Stimulated activated naive CD8-positive, alpha-beta T cell treated with anti-CD3 and anti-CD28 coated beads, Interleukin-15, amount 100 ng/mL, for 72 hours (primary cell): ENCODE measurements around the gene NT5C.
"Not testable (repeated sequence)": the region's sequence is repeated elsewhere in the genome, so short reads cannot be mapped to it uniquely, and the experiment has no call there.

Experiments
- ATAC-seq: fragments of 150-1000 bp; cut with Tn5 transposase; 2 replicates; pipeline ENCODE4 v1.10.0; 2021; ENCODE audit warnings: mild to moderate bottlenecking, moderate library complexity
- DNase-seq, 2 donors: peaks; one replicate each; pipeline ENCODE4 v3.0.0; 2021 to 2022
- H3K27ac Mint-ChIP-seq, 2 donors: one replicate each; pipeline ENCODE4 v1.8.0; 2022; ENCODE audit warnings: mild to moderate bottlenecking in 2 of 2, mixed read lengths in 2 of 2, moderate library complexity in 2 of 2
- H3K27me3 Mint-ChIP-seq: one replicate; pipeline ENCODE4 v1.8.0; 2022; ENCODE audit warnings: mixed read lengths
- H3K4me1 Mint-ChIP-seq: one replicate; pipeline ENCODE4 v1.8.0; 2022; ENCODE audit warnings: mild to moderate bottlenecking, mixed read lengths
- H3K4me3 Mint-ChIP-seq, 2 donors: one replicate each; pipeline ENCODE4 v1.8.0; 2022; ENCODE audit warnings: mild to moderate bottlenecking in 2 of 2, mixed read lengths in 2 of 2, moderate library complexity in 1 of 2
- H3K9me3 Mint-ChIP-seq, 2 donors: one replicate each; pipeline ENCODE4 v1.8.0; 2022; ENCODE audit warnings: mixed read lengths in 2 of 2

The NT5C gene

DNA sequence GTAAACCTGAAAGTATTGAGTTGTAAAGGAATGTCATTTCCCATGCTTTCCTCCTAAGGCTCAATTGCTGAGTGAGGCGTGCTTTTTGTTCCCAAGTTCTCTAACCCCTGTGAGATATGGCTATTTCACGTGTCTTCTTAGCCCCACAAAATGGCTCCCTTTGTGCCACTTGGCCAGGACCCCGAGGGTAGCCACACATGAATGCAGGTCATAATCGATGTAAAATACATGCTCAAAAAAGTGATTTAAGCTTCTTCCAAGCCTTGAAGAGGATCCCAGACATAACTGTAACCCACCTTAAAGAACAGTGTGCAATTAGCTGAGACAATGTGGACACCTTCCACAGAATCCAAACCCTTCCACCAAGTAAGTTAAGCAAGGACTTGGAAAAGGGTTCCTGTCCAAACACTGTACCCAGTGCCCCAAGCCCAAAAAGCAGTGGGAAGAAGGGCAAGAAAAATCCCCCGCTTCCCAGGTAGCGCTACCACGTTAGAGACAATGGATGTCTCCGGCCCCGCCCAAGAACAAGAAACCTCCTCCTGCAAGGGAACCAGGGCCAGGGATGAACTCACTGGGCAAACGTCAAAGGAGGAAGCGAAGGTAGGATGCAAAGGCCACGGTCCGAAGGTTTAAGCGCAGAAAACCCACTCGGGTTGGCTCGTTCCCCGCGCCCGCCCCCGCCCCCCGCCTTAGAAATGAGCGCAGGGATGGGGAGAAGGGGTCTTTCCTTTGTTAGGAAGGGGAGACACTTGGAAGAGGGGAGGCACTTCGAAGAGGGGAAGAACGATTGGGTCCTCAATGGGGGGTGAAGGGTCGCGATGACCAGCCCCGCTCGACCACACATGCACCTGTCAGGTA is 21.6 kb upstream of the NT5C start:
- no peak for ATAC-seq
- H3K4me3 Mint-ChIP-seq: peak overlapping the region; percentile 93 to 96
- H3K27ac Mint-ChIP-seq: peak overlapping the region; percentile 90 to 96
- peaks cover 36% of the 10 kb centered on the region for H3K4me1 Mint-ChIP-seq
- H3K27me3 Mint-ChIP-seq: no peaks in the 10 kb centered on the region
- no peaks in the 10 kb centered on the region for H3K9me3 Mint-ChIP-seq
- no peak for DNase-seq

DNA sequence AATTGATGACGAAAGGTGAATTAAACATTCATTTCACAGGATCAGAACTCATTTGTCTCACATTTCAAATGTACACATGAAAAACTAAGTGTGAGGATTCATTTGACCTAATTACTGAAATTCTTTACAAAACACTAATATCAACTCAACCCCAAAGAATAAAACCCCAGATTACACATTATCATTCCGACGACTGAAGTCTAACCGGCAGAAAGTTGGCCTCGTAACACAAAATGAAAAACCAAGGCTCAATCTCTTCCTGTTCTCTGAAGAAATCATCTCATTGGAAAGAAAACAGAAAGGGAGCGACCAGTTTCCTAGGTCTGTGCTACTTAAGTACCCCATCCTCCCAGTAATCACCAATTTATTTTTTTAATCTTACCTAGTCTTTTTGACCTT is 21.0 kb upstream of the NT5C start:
- peak overlapping the region; percentile 2 to 77 for H3K27ac Mint-ChIP-seq
- peaks cover 33% of the 10 kb centered on the region for H3K4me1 Mint-ChIP-seq
- H3K4me3 Mint-ChIP-seq: peak overlapping the region; percentile 93 to 96

DNA sequence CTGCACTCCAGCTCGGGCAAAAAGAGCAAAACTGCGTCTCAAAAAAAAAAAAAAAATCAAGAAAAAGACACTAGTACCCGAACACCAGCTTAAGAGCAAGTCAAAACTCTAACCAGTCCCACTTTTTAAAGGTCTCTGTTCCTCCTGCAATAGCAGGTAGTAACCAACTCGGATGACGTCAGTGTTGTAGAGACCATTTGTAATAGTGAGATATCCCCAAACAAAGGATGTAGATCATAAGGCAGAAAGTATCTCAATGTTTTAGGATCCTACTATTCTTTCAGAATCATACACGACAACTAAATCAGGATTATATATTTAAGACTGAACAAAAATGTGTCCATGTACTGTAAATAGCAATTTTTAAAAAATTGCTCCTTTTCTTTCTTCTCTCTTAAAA is 20.4 kb upstream of the NT5C start:
- Mint-ChIP-seq H3K9me3 (no peaks in the 10 kb centered on the region), H3K27ac (no peak overlapping the region), H3K27me3 (no peaks in the 10 kb centered on the region), H3K4me3 (peak overlapping the region in 1 of 2 donors; percentile 93), H3K4me1 (peaks cover 28% of the 10 kb centered on the region)
- ATAC-seq (no peak), DNase-seq (no peak)

More for the DNA sequence above, 21.0 kb upstream of the NT5C start:
- no peak for DNase-seq
- no peaks in the 10 kb centered on the region for H3K9me3 Mint-ChIP-seq
- no peaks in the 10 kb centered on the region for H3K27me3 Mint-ChIP-seq
- no peak for ATAC-seq

DNA sequence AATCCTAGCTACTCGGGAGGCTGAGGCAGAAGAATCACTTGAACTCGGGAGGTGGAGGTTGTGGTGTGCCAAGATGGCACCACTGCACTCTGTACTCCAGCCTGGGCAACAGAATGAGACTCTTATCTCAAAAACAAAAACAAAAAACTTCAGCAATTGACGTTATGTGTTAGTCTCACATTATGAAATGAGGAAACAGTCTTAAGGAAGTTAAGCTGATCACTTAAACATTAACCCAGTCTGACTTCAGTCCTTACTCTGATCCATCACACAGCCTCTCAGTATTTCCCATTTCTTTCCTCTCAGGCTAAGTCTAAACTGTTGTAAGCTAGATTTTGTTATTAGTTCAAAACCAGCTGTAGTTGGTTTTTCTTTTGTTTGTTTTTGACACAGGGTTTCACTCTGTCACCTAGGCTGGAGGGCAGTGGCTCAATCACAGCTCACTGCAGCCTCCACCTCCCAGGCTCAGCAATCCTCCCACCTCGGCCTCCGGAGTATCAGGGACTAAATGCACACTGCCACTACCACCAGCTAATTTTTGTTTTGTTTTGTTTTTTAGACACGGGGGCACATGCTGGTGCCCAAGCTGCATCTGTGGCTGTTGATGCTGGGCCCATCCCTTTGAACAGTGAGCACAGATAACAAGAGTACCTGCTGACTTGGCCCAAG is 16.5 kb upstream of the NT5C start:
- DNase-seq: no peak

DNA sequence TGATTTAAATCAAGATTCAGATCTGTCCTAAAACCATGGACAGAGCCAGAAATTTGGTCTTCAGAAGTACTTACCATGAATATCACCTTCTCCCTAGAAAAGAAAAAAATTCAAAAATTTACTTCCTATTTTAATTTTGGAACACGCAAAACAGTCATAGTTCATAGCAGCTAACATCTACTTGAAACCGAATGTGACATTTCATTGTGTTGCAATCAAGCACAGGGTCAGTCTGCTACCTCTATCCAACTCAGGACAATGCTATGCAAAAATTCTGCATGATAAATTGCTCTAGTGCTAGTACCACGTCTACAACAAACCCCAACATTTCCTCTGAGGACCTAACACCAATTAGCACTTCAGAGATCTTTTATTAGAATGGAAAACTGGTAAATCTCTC is 15.1 kb upstream of the NT5C start:
- ATAC-seq (no peak), DNase-seq (no peak)
- H3K9me3 Mint-ChIP-seq: no peaks in the 10 kb centered on the region
- peaks cover 3% of the 10 kb centered on the region for H3K4me1 Mint-ChIP-seq
- peak overlapping the region in 1 of 2 donors; percentile 63 for H3K27ac Mint-ChIP-seq
- H3K4me3 Mint-ChIP-seq: no peak overlapping the region
- H3K27me3 Mint-ChIP-seq: no peaks in the 10 kb centered on the region

More for the DNA sequence above, 16.5 kb upstream of the NT5C start:
- Mint-ChIP-seq H3K27me3 (no peaks in the 10 kb centered on the region), H3K27ac (no peak overlapping the region), H3K4me1 (peaks cover 11% of the 10 kb centered on the region), H3K4me3 (no peak overlapping the region), H3K9me3 (no peaks in the 10 kb centered on the region)
- no peak for ATAC-seq

DNA sequence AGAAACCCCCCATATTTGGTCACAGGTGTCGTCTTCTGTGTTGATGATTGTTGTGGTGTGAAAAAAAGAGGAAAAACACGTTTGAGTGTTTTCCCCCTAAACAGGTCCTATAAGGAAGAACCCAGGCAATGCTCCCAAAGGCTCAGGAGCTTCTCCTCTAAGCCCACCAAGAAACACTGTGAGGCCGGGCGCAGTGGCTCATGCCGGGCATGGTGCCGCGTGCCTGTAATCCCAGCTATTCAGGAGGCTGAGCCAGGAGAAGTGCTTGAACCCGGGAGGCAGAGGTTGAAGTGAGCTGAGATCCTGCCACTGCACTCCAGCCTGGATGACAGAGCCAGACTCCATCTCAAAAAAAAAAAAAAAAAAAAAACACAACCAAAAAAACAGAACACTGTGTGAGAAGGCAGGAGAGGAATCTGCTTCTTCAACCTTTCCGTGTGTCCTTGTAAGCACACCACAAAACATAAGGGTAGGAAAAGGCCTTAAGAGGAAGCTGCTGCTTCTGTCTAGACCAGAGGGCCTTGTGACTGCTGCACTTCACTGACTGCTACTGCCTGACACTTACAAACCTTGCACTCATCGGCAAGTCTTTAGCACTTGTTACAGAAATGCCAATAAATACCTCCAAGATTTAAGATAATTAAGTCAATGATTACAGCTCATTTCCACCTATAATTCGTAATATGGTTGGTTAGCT is 13.4 kb upstream of the NT5C start:
- H3K4me3 Mint-ChIP-seq: no peak overlapping the region
- DNase-seq (no peak), ATAC-seq (no peak)
- H3K9me3 Mint-ChIP-seq: no peaks in the 10 kb centered on the region
- peaks cover 10% of the 10 kb centered on the region for H3K4me1 Mint-ChIP-seq
- H3K27ac Mint-ChIP-seq: no peak overlapping the region
- H3K27me3 Mint-ChIP-seq: no peaks in the 10 kb centered on the region

DNA sequence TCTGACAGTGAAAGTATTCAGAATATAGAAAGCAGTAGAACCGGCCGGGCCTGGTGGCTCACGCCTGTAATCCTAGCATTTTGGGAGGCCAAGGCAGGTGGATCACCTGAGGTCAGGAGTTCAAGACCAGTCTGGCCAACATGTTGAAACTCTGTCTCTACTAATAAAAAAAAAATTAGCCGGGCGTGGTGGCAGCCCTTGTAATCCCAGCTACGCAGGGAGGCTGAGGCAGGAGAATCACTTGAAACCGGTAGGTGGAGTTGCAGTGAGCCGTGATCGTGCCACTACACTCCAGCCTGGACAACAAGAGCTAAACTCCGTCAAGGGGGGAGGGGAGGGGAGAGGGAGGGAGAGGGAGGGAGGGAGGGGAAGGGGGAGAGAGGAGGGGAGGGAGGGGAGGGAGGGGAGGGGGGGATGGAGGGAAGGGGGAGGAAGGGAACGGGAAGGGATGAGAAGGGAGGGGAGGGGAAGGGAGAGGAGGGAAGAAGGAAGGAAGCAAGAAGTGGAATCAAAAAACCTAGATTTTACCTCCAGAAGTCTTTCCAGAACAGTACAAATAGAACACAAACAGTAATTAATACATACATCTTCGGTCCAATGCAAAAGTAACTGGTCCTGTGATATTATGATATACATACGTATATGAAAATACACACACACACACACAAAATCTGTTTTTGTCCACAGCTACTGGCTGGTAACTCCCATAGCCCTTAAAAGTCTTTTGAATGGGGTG is 10.9 kb upstream of the NT5C start:
- Mint-ChIP-seq H3K4me1 (peaks cover 10% of the 10 kb centered on the region), H3K27ac (no peak overlapping the region), H3K4me3 (no peak overlapping the region), H3K9me3 (no peaks in the 10 kb centered on the region), H3K27me3 (no peaks in the 10 kb centered on the region)
- ATAC-seq: no peak
- DNase-seq: no peak

DNA sequence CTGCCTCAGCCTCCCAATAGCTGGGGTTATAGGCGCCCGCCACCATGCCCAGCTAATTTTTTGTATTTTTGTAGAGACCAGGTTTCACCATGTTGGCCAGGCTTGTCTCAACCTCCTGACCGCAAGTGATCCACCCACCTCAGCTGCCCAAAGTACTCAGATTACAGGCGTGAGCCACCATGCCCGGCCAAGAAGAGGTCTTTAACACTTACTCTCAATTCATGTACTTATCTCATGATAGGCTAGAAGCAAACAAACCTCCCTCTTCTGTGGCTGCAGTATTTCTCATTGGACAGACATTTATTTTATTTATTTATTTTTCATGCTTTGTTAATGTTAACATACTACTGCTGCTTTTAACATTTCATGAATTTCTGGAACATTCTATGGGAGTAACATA is 7.0 kb upstream of the NT5C start:
- H3K4me1 Mint-ChIP-seq: peaks cover 10% of the 10 kb centered on the region
- no peak overlapping the region for H3K27ac Mint-ChIP-seq
- H3K4me3 Mint-ChIP-seq: no peak overlapping the region
- no peaks in the 10 kb centered on the region for H3K9me3 Mint-ChIP-seq
- no peaks in the 10 kb centered on the region for H3K27me3 Mint-ChIP-seq
- DNase-seq: no peak
- no peak for ATAC-seq

DNA sequence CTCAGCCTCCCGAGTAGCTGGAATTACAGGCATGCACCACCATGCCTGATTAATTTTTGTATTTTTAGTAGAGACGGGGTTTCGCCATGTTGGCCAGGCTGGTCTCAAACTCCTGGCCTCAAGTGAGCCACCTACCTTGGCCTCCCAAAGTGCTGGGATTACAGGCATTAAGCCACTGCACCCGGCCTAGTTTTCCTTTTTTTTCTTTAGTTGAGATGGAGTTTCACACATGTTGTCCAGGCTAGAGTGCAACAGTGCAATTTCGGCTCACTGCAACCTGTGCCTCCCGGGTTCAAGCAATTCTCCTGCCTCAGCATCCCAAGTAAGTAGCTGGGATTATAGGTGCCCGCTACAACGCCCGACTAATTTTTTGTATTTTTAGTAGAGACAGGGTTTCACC is 6.2 kb upstream of the NT5C start:
- DNase-seq, H3K4me3 Mint-ChIP-seq, H3K27me3 Mint-ChIP-seq, H3K9me3 Mint-ChIP-seq, ATAC-seq, H3K27ac Mint-ChIP-seq: not testable (repeated sequence)
- H3K4me1 Mint-ChIP-seq: peaks cover 10% of the 10 kb centered on the region

DNA sequence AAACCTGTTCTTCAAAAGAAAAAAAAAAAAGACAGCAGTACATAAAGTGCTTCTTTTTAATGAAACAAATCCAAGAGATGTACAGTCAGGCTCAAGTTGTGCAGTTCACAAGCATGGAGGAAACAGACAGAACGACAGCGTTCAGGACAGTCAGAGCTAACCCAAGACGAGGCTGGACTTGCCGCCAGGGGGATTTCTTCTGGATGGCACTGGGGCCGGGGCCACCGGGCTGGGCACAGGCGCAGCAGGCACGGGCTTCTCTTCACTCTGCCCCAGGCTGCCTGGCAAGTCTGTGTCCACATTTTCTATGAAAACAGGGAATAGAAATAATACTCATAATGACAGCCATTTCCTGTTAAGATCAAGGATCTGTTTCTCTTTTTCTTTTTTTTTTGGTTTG is 4.4 kb upstream of the NT5C start:
- Mint-ChIP-seq H3K4me3 (no peak overlapping the region), H3K9me3 (no peaks in the 10 kb centered on the region), H3K4me1 (peaks cover 10% of the 10 kb centered on the region), H3K27me3 (no peaks in the 10 kb centered on the region), H3K27ac (peak overlapping the region; percentile 54 to 70)
- ATAC-seq: no peak
- DNase-seq: no peak

DNA sequence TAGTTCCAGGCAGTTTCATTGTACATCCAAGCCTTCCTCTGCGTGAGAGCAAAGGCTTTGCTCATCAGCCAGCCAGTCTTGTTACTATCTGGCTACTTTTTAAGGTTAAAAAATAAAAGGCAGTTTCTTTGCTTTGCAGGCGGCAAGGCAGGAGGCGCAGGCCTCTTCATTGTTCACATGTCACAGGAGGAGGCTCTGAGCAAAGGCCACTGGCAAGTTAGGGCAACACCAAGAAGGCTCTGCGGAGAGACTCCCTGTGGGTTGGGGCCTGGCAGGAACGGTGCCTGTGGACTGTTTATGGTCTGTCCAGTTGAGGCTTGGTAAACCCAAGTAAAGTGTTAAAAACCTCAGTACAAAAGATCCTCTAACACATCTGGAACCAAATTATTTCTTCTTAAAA is 3.9 kb upstream of the NT5C start:
- no peaks in the 10 kb centered on the region for H3K9me3 Mint-ChIP-seq
- H3K4me3 Mint-ChIP-seq: no peak overlapping the region
- no peak for ATAC-seq
- no peak for DNase-seq
- H3K27ac Mint-ChIP-seq: peak overlapping the region; percentile 54 to 70
- peaks cover 13% of the 10 kb centered on the region for H3K4me1 Mint-ChIP-seq
- H3K27me3 Mint-ChIP-seq: no peaks in the 10 kb centered on the region

DNA sequence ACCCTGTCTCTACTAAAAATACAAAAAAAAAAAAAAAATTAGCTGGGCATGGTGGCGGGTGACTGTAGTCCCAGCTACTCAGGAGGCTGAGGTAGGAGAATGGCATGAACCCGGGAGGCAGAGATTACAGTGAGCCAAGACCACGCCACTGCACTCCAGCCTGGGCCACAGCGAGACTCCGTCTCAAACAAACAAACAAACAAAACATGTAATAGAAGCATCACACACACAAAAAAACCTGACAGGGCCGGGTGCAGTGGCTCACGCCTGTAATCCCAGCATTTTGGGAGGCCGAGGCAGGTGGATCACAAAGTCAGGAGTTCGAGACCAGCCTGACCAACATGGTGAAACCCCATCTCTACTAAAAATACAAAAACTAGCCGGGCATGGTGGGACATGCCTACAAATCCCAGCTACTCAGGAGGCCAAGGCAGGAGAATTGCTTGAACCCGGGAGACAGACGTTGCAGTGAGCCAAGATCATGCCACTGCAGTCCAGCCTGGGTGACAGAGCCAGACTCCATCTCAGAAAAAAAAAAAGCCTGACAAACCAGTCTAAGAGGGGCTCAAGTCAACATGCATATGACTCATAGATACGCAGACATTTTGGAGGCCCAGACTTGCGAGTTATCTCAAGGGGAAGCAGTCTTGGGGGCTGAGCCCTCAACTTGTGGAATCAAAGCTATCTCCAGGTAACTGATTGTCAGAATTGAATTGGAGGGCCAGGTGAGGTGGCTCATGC is 2.2 kb upstream of the NT5C start:
- Mint-ChIP-seq H3K27ac (peak overlapping the region; percentile 14 to 63), H3K4me1 (peaks cover 30% of the 10 kb centered on the region)
- not testable (repeated sequence) for ATAC-seq, H3K4me3 Mint-ChIP-seq, DNase-seq, H3K9me3 Mint-ChIP-seq, H3K27me3 Mint-ChIP-seq

DNA sequence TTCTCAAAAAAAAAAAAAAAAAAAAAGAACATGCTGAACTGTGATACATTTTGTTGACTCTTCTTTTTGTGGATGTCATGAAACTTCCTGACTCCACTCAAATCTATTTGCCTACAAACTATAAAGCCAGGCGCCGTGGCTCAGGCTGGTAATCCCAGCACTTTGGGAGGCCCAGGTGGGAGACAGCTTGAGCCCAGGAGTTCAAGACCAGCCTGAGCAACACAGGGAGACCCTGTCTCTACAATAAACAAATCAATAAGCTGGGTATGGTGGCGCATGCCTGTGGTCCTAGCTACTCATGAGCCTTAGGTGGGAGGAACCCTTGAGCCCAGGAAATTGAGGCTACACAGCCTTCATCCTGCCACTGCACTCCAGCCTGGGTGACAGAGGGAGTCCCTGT is 1.5 kb upstream of the NT5C start:
- no peaks in the 10 kb centered on the region for H3K9me3 Mint-ChIP-seq
- H3K27me3 Mint-ChIP-seq: no peaks in the 10 kb centered on the region
- ATAC-seq (no peak), DNase-seq (no peak)
- no peak overlapping the region for H3K4me3 Mint-ChIP-seq
- H3K4me1 Mint-ChIP-seq: peaks cover 35% of the 10 kb centered on the region
- no peak overlapping the region for H3K27ac Mint-ChIP-seq

DNA sequence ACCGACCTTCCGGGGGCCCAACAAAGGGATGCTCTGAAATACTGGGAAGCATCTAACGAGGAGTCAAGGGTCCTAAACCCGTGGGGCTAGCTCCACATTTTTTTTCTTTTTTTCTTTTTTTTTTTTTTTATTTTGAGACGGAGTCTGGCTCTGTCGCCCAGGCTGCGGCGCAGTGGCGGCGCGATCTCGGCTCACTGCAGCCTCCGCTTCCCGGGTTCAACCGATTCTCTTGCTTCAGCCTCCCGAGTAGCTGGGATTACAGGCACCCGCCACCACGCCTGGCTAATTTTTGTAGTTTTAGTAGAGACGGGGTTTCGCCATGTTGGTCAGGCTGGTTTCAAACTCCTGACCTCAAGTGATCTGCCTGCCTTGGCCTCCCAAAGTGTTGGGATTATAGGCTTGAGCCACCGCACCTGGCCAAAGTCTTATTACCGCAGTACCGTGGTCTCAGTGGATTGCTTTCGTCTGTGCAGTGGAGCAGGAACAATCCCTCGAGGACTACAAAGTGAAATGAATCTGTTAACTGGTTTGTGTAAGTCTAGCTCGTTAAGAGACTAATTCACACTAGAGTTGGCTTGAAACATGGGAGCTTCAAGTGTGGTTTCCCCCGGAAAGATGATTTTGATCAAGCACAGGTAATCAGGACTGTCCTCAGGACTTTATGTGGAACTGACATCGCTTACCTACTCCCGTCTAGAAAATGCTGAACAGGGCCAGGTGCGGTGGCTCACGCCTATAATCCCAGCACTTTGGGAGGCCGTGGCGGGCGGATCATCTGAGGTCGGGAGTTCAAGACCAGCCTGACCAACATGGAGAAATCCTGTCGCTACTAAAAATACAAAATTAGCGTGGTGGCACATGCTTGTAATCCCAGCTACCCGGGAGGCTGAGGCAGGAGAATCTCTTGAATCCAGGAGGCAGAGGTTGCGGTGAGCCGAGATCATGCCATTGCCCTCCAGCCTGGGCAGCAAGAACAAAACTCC is 767 bp upstream of the NT5C start:
- Mint-ChIP-seq H3K27ac (peak overlapping the region; percentile 95 to 96), H3K4me3 (peak overlapping the region; percentile 91 to 95), H3K4me1 (peaks cover 37% of the 10 kb centered on the region)
- not testable (repeated sequence) for H3K27me3 Mint-ChIP-seq, ATAC-seq, H3K9me3 Mint-ChIP-seq, DNase-seq
